Measurements from ENCODE around the gene PLXNA4.

- no peak for TF ChIP-seq CTCF (IDR thresholded peaks at IDR 0.05; ENCODE audit: low read depth, low read length)
- TF ChIP-seq POLR2A (IDR thresholded peaks at IDR 0.05; ENCODE audit: extremely low read depth, insufficient read length): no peak
- TF ChIP-seq, protein P1, sequence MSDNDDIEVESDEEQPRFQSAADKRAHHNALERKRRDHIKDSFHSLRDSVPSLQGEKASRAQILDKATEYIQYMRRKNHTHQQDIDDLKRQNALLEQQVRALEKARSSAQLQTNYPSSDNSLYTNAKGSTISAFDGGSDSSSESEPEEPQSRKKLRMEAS (IDR thresholded peaks at IDR 0.05; ENCODE audit: low read depth, low read length): no peak
These were observed 319.0 kb downstream of the PLXNA4 start for GRCh38 chr7:132257253-132257652.
